Left renal cortex interstitium (tissue), 4 donors: ENCODE data around the gene CH25H. TPM values are rescaled to one million over a fixed set of nuclear protein-coding genes. Genes with fewer than 3 reads are reported as not detected.

Experiments
- DNase-seq, 4 donors: peaks; one replicate each; pipeline ENCODE4 v3.0.0-alpha.2; 2013; ENCODE audit warnings: low read depth in 4 of 4, low spot score in 2 of 4, missing footprints in 1 of 4
- polyA plus RNA-seq, 4 donors: library from polyadenylated mRNA; unstranded; fragments of 120-200 nt; gene quantifications; one replicate each; pipeline ENCODE4 v1.2.1, GENCODE V29; 2013; ENCODE audit not compliant: insufficient read length in 4 of 4

Gene CH25H
- polyA plus RNA-seq, 4 donors = 0.19 to 0.21 (median 0.21) TPM; not detected in 1

DNA sequence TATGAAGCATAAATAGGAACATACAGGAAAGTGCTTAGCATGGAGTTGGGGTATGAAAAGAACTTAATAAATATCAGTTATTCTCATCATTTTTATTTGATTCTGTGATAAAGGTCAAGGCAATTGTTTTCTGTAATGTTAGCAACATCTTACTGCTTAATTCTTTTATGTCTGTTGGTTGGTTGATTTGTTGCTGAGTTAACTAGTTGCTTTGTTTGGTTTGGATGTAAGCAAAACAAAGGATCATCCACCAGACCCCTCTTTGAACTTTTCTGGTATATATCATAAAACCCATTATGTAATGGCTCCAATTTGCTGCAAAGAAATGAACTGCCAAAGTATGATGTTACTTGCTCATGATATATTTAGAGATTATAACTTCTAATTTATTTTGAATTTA, 44.5 kb downstream of the CH25H start:
- DNase-seq = peak in 1 of 4 donors; percentile 25

DNA sequence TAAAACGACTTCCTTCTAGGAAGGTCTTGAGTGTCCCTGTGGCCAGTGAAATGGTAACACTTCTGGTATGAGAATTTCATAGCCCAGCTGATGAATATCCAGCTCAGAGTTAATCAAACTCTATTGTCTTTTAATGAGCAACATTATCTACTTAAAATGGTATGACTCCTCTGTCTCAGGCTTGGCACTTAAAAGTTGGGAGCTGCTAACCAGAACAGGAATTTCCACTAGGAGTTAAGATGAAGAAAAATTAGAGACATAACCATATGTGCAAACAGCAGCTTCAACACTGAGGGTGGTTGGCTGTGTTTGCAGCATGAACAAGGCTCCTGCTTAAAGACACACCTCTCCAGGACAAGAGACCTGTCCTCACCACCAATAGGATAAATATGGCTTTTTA, 46.8 kb downstream of the CH25H start:
- no peak for DNase-seq

DNA sequence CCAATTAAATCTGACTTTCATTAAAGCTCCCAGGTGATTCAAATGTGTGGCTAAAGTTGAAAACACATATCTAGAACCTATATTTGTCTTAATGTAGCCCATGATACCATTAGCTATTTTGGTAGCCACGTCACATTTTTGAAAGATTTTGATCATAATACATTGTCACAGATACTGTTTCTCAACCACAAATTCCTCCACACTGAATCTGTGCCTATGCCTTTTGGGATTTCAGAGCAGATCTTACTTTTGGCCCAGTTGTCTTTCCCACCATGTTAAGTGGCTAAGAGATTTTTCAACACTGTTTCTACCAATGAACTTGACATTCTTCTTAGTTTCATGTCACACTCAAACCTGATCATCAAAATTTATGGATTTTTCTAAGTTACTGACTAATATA, 47.4 kb downstream of the CH25H start:
- no peak for DNase-seq

DNA sequence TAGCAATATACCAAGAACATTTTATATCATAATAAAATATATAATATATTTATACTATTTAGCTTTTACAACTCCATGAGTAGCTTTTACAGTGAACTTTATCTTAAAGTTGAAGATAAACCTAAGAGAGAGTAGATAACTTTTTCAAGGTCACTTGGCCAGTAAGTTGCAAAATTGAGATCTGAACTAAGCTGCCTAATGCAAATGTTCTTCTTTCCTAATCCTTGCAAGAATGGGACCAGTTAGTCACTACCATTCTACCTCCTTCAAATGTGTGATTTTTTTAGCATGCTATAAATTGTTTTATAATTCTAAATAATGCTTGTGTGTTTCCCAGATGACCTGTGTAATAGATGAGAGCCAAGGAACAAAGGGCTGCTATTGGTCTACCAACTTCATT, 47.8 kb downstream of the CH25H start:
- no peak for DNase-seq

DNA sequence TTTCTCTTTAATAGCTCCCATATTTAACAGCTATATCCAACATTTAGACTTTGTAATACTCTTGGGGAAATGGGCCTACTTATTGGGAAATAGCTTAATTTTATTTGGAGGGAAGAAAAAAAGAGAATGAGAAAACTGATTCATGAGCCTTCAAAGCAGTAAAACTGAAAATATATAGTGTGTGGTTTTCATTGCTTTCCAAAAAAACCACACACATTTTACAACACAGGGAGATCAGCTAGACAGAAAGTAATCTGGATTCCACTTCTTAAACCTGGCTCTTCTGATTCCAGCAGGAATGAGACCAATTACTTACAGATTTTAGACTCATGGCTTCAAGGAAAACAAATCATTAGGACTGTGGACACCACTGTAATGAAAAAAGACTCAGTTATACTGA, 48.7 kb downstream of the CH25H start:
- no peak for DNase-seq

DNA sequence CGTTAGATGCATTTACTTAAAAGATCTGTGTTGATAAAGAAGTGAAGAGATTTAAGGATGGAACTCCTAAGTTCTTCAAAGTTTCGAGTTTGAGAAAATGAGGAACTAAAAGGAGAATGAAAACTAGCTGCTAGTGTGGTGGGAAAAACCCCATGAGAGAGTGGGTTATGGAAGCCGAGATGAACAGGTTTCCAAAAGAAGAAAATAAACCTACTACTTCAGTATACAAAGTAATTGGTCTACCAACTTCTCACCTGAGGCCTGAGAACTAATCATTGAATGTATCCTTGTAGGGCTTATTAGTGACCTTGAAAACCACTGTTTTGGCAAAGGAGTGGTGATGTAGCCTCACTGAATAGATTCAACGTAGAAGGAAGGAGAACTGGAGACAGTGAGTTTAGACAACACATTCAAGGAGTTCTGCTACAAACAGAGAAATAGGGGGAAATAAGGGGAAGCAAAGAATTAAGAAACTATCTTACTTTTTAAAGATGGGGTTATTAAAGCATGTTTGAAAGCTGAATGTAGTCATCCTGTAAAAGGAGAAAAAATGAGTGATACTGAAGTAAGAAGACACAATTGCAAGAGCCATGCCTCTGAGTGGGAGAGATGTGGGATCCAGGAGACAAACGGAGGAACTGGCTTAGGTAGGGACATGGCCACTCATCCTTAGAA, 50.8 kb downstream of the CH25H start:
- no peak for DNase-seq

Other genes with a start within 250 kb of the CH25H start
- gene FAS, start 216.5 kb downstream of the CH25H start, polyA plus RNA-seq = 10 to 100 TPM; 10.0 to 12.7 (median 11.3) TPM
- 10 to 100 TPM; 39.1 to 60.4 (median 47.1) TPM for gene LIPA, start 44.5 kb upstream of the CH25H start, polyA plus RNA-seq
- 10 to 100 TPM in 1 of 4 donors, 1 to 10 TPM in 3; 6.6 to 12.8 (median 8.1) TPM for gene IFIT2, start 94.7 kb upstream of the CH25H start, polyA plus RNA-seq
- gene IFIT3, start 120.7 kb upstream of the CH25H start, polyA plus RNA-seq = 10 to 100 TPM; 11.7 to 18.7 (median 14.2) TPM
- under 1 TPM in 3 of 4 donors, not detected in 1; 0.09 to 0.38 (median 0.21) TPM for gene IFIT1B, start 170.7 kb upstream of the CH25H start, polyA plus RNA-seq
- gene IFIT1, start 185.3 kb upstream of the CH25H start, polyA plus RNA-seq = 10 to 100 TPM; 14.5 to 20.7 (median 17.6) TPM
- 10 to 100 TPM; 11.1 to 20.3 (median 16.3) TPM for gene IFIT5, start 207.3 kb upstream of the CH25H start, polyA plus RNA-seq